ENCODE measurements around the gene LPIN2.
"Not testable (repeated sequence)": the region's sequence is repeated elsewhere in the genome, so short reads cannot be mapped to it uniquely, and the experiment has no call there.

The LPIN2 gene

GRCh38 chr18:3003766-3004165 is 9.2 kb downstream of the LPIN2 start:
- not testable (repeated sequence) for DNase-seq (ENCODE audit: low read depth)

- no peak for DNase-seq (ENCODE audit: low read depth)
Observed at GRCh38 chr18:3002732-3003131, 10.2 kb downstream of the LPIN2 start.

GRCh38 chr18:2998644-2999043 is 14.3 kb downstream of the LPIN2 start:
- no peak for DNase-seq (ENCODE audit: low read depth)

- DNase-seq (ENCODE audit: low read depth), result no peak
Observed at GRCh38 chr18:2997846-2998564, 14.9 kb downstream of the LPIN2 start.

GRCh38 chr18:2997429-2997828 is 15.5 kb downstream of the LPIN2 start:
- DNase-seq (ENCODE audit: low read depth), result no peak

GRCh38 chr18:2994603-2995432 is 18.1 kb downstream of the LPIN2 start:
- DNase-seq (ENCODE audit: low read depth), result no peak

- DNase-seq (ENCODE audit: low read depth), result no peak
Observed at GRCh38 chr18:2994020-2994589, 18.8 kb downstream of the LPIN2 start.

- DNase-seq (ENCODE audit: low read depth), result no peak
Observed at GRCh38 chr18:2992995-2993877, 19.7 kb downstream of the LPIN2 start.

- DNase-seq (ENCODE audit: low read depth), result no peak
Observed at GRCh38 chr18:2990956-2991640, 21.8 kb downstream of the LPIN2 start.

- peak; percentile 81 for DNase-seq (ENCODE audit: low read depth)
Observed at GRCh38 chr18:2987876-2988790, 24.8 kb downstream of the LPIN2 start.

GRCh38 chr18:2986150-2986865 is 26.6 kb downstream of the LPIN2 start:
- no peak for DNase-seq (ENCODE audit: low read depth)

- no peak for DNase-seq (ENCODE audit: low read depth)
Observed at GRCh38 chr18:2985628-2986027, 27.3 kb downstream of the LPIN2 start.

- no peak for DNase-seq (ENCODE audit: low read depth)
Observed at GRCh38 chr18:2984703-2985261, 28.2 kb downstream of the LPIN2 start.

- no peak for DNase-seq (ENCODE audit: low read depth)
Observed at GRCh38 chr18:2984091-2984490, 28.9 kb downstream of the LPIN2 start.

GRCh38 chr18:2983296-2983695 is 29.6 kb downstream of the LPIN2 start:
- DNase-seq (ENCODE audit: low read depth), result no peak

GRCh38 chr18:2982452-2983269 is 30.3 kb downstream of the LPIN2 start:
- no peak for DNase-seq (ENCODE audit: low read depth)

- no peak for DNase-seq (ENCODE audit: low read depth)
Observed at GRCh38 chr18:2982022-2982421, 30.9 kb downstream of the LPIN2 start.

- peak; percentile 91 for DNase-seq (ENCODE audit: low read depth)
Observed at GRCh38 chr18:2981212-2981728, 31.7 kb downstream of the LPIN2 start.

Data from HS-27A (cell line).